SK-N-MC (cell line): ENCODE data around the gene APMAP.

Experiments used
- DNase-seq: peaks from one replicate; pipeline ENCODE4 v3.0.0-alpha.2; 2011; ENCODE audit warnings: low read depth, low spot score
- H3K27ac ChIP-seq: fragments of 200-600 bp; sonication (generic); 2 replicates; pipeline ENCODE4 v1.5.1; 2016; ENCODE audit warnings: mixed run types
- H3K36me3 ChIP-seq: fragments of 200-600 bp; sonication (generic); 2 replicates; pipeline ENCODE4 v1.6.1; 2017; ENCODE audit warnings: antibody characterized with exemption, low read length, mixed read lengths; ENCODE audit not compliant: insufficient read depth
- H3K4me3 ChIP-seq: fragments of 200-600 bp; sonication (generic); 2 replicates; pipeline ENCODE4 v1.5.1; 2016
- H3K9ac ChIP-seq: fragments of 200-600 bp; sonication (generic); 2 replicates; pipeline ENCODE4 v1.8.0; 2017; ENCODE audit warnings: mixed run types, mixed read lengths; ENCODE audit not compliant: insufficient read length
- H3K9me3 ChIP-seq: fragments of 200-600 bp; sonication (generic); 2 replicates; pipeline ENCODE4 v1.6.1; 2017; ENCODE audit warnings: low read depth, mild to moderate bottlenecking, antibody characterized with exemption, low read length, moderate library complexity, mixed read lengths
- EZH2 ChIP-seq: fragments of 200-600 bp; sonication (generic); IDR thresholded peaks from one replicate; pipeline ENCODE4 v1.6.1; 2017; ENCODE audit warnings: antibody characterized with exemption
- FOXP2 ChIP-seq: optimal IDR thresholded peaks from 2 replicates; pipeline ENCODE3; 2011; ENCODE audit warnings: mild to moderate bottlenecking, moderate library complexity; ENCODE audit not compliant: insufficient read depth; ENCODE audit errors: extremely low read length, control extremely low read depth
- POLR2AphosphoS5 ChIP-seq: IDR thresholded peaks from 2 replicates; pipeline ENCODE4 v1.6.1; 2012; ENCODE audit warnings: mild to moderate bottlenecking, low read depth, low read length, borderline replicate concordance

APMAP gene

DNA sequence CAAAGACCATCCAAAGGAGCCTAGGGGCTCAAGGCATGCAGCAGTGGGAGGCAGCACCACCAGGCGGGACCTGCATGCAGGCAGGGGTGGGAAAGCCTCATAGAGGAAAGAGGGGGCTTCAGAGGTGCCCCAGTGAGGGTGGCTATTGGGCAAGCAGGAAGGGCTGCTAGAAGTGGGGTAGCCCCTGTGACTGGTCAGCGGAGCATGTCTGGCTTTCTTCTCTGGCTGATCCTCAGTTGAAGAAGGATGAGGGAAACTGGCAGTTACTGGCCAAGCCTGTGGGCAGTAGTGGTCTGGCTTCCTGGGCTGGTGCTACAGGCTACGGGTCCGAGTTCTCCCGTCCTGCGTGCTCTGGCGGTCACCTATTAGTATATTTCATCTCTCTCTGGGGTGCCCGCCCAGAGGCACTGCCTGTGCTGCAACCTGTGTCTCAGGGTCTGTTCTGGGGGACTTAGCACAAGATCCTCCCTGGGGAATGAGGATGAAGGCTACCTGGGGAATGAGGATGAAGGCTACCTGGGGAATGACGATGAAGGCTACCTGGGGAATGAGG, 79.4 kb downstream of the APMAP start:
- H3K9me3 ChIP-seq, result no peaks in the 10 kb centered on the region
- DNase-seq, result no peak
- H3K9ac ChIP-seq, result no peak overlapping the region
- no peak overlapping the region for H3K27ac ChIP-seq
- H3K36me3 ChIP-seq, result no peaks in the 10 kb centered on the region
- TF ChIP-seq EZH2 (no peak), FOXP2 (no peak), POLR2AphosphoS5 (no peak)
- H3K4me3 ChIP-seq, result no peak overlapping the region
